ENCODE results near the gene RAD51B.

Gene RAD51B

DNA sequence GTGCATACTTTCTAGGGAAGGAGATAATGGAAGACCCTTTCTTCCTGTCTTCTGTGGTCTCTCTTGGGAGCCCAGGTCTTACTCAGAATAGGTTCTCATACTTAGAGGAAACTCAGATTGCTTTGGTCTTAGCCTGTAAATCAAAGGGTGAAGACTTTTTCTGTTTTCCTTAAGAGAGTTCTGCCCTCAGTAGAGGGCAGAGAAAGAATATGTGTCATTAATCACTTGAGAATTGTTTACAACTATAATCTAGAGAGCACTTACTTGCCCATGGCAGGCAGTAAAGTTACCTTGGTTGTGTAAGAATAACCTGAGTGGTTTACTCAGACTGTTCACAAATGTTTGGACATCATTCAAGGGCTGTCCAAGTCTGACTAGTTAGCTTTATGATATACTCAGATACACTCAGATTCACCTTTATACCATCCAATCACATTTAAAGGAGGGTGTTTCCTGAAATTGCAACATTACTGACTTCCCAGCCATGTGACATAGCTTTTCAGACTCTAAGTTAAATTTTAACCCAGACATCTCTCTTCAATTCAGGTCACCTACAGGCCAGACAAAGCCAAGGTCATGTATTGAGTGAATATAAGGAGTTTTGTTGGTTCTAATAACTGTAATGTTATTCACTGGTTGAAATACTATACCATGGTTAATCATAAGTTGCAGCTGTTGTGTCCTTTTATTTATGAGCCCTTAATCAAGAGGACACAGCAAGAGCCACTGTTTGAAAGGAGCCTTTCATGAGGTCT, 372.2 kb downstream of the RAD51B start:
- Histone ChIP-seq H3K4me1 (ENCODE audit: insufficient read depth, poor library complexity, severe bottlenecking) (peaks cover 12% of the 10 kb centered on the region), H3K36me3 (ENCODE audit: low read depth) (no peaks in the 10 kb centered on the region), H3K9me3 (ENCODE audit: severe bottlenecking) (no peaks in the 10 kb centered on the region), H3K27me3 (ENCODE audit: insufficient read depth, poor library complexity, severe bottlenecking) (no peaks in the 10 kb centered on the region), H3K4me3 (ENCODE audit: severe bottlenecking) (no peak overlapping the region), H3K27ac (ENCODE audit: poor library complexity, severe bottlenecking) (peak overlapping the region; percentile 7)
- TF ChIP-seq, protein P1, sequence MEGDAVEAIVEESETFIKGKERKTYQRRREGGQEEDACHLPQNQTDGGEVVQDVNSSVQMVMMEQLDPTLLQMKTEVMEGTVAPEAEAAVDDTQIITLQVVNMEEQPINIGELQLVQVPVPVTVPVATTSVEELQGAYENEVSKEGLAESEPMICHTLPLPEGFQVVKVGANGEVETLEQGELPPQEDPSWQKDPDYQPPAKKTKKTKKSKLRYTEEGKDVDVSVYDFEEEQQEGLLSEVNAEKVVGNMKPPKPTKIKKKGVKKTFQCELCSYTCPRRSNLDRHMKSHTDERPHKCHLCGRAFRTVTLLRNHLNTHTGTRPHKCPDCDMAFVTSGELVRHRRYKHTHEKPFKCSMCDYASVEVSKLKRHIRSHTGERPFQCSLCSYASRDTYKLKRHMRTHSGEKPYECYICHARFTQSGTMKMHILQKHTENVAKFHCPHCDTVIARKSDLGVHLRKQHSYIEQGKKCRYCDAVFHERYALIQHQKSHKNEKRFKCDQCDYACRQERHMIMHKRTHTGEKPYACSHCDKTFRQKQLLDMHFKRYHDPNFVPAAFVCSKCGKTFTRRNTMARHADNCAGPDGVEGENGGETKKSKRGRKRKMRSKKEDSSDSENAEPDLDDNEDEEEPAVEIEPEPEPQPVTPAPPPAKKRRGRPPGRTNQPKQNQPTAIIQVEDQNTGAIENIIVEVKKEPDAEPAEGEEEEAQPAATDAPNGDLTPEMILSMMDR (IDR thresholded peaks at IDR 0.05; ENCODE audit: poor library complexity, severe bottlenecking) = no peak
- no peak for DNase-seq (ENCODE audit: low spot score)
- ATAC-seq (ENCODE audit: low read depth) = peak; percentile 94

DNA sequence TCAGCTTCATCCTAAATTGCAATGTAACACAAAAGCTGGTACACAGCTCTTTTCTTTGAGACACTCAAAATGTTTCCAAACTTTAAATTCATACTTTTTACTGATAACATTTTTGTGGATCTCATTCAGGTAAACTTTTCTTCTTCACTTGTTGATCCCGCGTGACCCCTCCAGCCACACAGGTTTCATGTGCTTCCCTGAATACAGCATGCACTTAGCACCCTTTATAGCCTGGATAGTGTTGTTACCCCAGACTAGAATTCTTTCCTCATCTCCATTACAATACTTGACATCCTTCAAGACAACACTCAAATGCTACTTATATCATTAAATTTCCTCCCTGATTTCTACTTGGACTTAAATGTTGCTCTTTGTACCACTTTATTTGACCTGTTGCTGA, 373.4 kb downstream of the RAD51B start:
- DNase-seq (ENCODE audit: low spot score) = no peak
- peaks cover 12% of the 10 kb centered on the region for H3K4me1 ChIP-seq (ENCODE audit: insufficient read depth, poor library complexity, severe bottlenecking)

DNA sequence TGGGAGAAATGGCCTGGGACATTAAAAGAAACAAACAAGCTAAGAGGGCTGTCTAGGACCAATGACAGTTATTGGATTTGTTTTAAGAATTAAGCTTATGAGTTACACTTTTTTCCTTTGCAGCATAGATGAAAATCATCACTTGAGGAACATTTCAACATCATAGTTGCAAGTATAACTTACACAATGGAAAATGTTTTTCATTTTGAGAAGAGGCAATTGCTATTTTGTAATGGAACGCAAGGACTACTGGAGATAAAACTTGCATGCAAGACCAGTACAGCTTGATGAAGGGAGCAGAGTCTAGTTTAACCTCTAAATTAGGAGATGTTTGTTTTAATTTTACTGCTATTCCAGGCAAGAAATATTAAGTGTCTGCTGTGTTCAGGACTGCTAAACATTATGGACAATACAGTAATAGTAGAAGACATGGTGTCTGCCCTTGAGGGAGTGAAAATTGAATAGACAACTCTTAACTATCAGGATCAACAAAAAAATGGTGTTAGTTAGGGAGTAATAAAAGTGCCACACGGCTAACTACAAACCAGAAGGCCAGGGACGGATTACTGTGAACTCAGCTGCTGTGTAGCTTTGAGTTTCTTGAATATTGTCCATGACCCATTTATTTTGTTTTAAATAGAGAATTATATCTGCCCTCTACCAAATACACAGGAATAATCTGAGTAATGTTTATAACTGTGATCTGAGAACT, 374.5 kb downstream of the RAD51B start:
- no peaks in the 10 kb centered on the region for H3K9me3 ChIP-seq (ENCODE audit: severe bottlenecking)
- H3K27me3 ChIP-seq (ENCODE audit: insufficient read depth, poor library complexity, severe bottlenecking) = no peaks in the 10 kb centered on the region
- no peak overlapping the region for H3K4me3 ChIP-seq (ENCODE audit: severe bottlenecking)
- no peak overlapping the region for H3K27ac ChIP-seq (ENCODE audit: poor library complexity, severe bottlenecking)
- DNase-seq (ENCODE audit: low spot score) = no peak
- TF ChIP-seq, protein P1 (IDR thresholded peaks at IDR 0.05; ENCODE audit: poor library complexity, severe bottlenecking) = no peak
- H3K4me1 ChIP-seq (ENCODE audit: insufficient read depth, poor library complexity, severe bottlenecking) = peaks cover 12% of the 10 kb centered on the region
- H3K36me3 ChIP-seq (ENCODE audit: low read depth) = no peaks in the 10 kb centered on the region
- no peak for ATAC-seq (ENCODE audit: low read depth)

More for the DNA sequence above, 373.4 kb downstream of the RAD51B start:
- H3K27ac ChIP-seq (ENCODE audit: poor library complexity, severe bottlenecking) = no peak overlapping the region
- no peaks in the 10 kb centered on the region for H3K9me3 ChIP-seq (ENCODE audit: severe bottlenecking)
- TF ChIP-seq, protein P1 (IDR thresholded peaks at IDR 0.05; ENCODE audit: poor library complexity, severe bottlenecking) = no peak
- no peak overlapping the region for H3K4me3 ChIP-seq (ENCODE audit: severe bottlenecking)
- no peaks in the 10 kb centered on the region for H3K36me3 ChIP-seq (ENCODE audit: low read depth)
- no peaks in the 10 kb centered on the region for H3K27me3 ChIP-seq (ENCODE audit: insufficient read depth, poor library complexity, severe bottlenecking)
- no peak for ATAC-seq (ENCODE audit: low read depth)

DNA sequence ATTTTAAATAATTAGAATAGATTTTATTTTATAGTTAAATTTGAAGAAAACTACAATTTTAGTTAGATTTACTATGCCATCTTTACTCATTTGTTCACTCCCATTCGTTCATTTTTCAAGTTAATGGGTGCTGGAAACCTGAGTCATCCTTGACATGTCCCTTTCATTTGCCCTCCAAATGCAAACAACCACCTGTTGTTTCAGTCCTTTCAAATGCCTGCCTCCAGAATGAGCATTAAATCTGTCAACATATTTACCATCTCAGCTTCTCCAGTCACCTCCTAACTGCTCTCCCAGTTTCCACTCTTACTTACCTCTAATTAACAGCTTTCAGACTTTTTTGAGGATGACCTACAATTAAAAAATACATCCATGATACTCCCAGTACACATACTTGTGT, 375.5 kb downstream of the RAD51B start:
- peaks cover 12% of the 10 kb centered on the region for H3K4me1 ChIP-seq (ENCODE audit: insufficient read depth, poor library complexity, severe bottlenecking)
- H3K27me3 ChIP-seq (ENCODE audit: insufficient read depth, poor library complexity, severe bottlenecking) = no peaks in the 10 kb centered on the region
- TF ChIP-seq, protein P1 (IDR thresholded peaks at IDR 0.05; ENCODE audit: poor library complexity, severe bottlenecking) = no peak
- ATAC-seq (ENCODE audit: low read depth) (no peak), DNase-seq (ENCODE audit: low spot score) (no peak)
- no peak overlapping the region for H3K4me3 ChIP-seq (ENCODE audit: severe bottlenecking)
- H3K9me3 ChIP-seq (ENCODE audit: severe bottlenecking) = no peaks in the 10 kb centered on the region
- no peaks in the 10 kb centered on the region for H3K36me3 ChIP-seq (ENCODE audit: low read depth)
- no peak overlapping the region for H3K27ac ChIP-seq (ENCODE audit: poor library complexity, severe bottlenecking)

Measured in RWPE2 (cell line).